GM11168 (cell line): ENCODE results near the gene CFAP57.
"Not testable (repeated sequence)": the region's sequence is repeated elsewhere in the genome, so short reads cannot be mapped to it uniquely, and the experiment has no call there.

ENCODE experiments used
- in situ Hi-C: fragments of 300-500 bp; cut with MboI; formaldehyde crosslinking; loops from one replicate; pipeline ENCODE4 v1.12.0; 2022; ENCODE audit warnings: low sequenced_read_pairs; ENCODE audit not compliant: unreplicated experiment

Gene CFAP57

GRCh38 chr1:43171312-43171875, 736 bp upstream of the CFAP57 start:
- in situ Hi-C loops, result no loop called here

- in situ Hi-C loops, result no loop called here
These were observed 420 bp downstream of the CFAP57 start for GRCh38 chr1:43172527-43172972.

GRCh38 chr1:43174873-43175272, 2.7 kb downstream of the CFAP57 start:
- in situ Hi-C loops, result no loop called here

- in situ Hi-C loops, result no loop called here
These were observed 5.6 kb downstream of the CFAP57 start for GRCh38 chr1:43177691-43178090.

- in situ Hi-C loops, result no loop called here
These were observed 12.3 kb downstream of the CFAP57 start for GRCh38 chr1:43184388-43184787.

- in situ Hi-C loops, result no loop called here
These were observed 12.9 kb downstream of the CFAP57 start for GRCh38 chr1:43184995-43185394.

GRCh38 chr1:43188106-43188505, 16.0 kb downstream of the CFAP57 start:
- in situ Hi-C loops, result no loop called here

GRCh38 chr1:43194509-43194908, 22.4 kb downstream of the CFAP57 start:
- in situ Hi-C loops, result no loop called here

- in situ Hi-C loops, result no loop called here
These were observed 25.4 kb downstream of the CFAP57 start for GRCh38 chr1:43197343-43198127.

GRCh38 chr1:43199093-43199726, 27.1 kb downstream of the CFAP57 start:
- in situ Hi-C loops, result no loop called here

GRCh38 chr1:43203859-43204258, 31.7 kb downstream of the CFAP57 start:
- in situ Hi-C loops, result no loop called here

GRCh38 chr1:43204394-43204793, 32.3 kb downstream of the CFAP57 start:
- in situ Hi-C loops, result no loop called here

GRCh38 chr1:43205671-43206070, 33.5 kb downstream of the CFAP57 start:
- in situ Hi-C loops, result no loop called here

- in situ Hi-C loops, result no loop called here
These were observed 34.6 kb downstream of the CFAP57 start for GRCh38 chr1:43206600-43207228.

- in situ Hi-C loops, result no loop called here
These were observed 35.2 kb downstream of the CFAP57 start for GRCh38 chr1:43207229-43207853.

GRCh38 chr1:43208277-43208676, 36.1 kb downstream of the CFAP57 start:
- in situ Hi-C loops, result not testable (repeated sequence)

GRCh38 chr1:43214501-43215444, 42.6 kb downstream of the CFAP57 start:
- in situ Hi-C loops, result no loop called here

GRCh38 chr1:43217747-43218146, 45.6 kb downstream of the CFAP57 start:
- in situ Hi-C loops, result no loop called here
